GM12878 (cell line): ENCODE data around the gene RTEL1. TPM values are rescaled to one million over a fixed set of nuclear protein-coding genes. Genes with fewer than 3 reads are reported as not detected.
A peak's percentile ranks its signal among the peaks of the same experiment; 100 is the strongest.

ENCODE experiments used
- ATAC-seq: fragments of 200-7000 bp; cut with Tn5 transposase; 3 replicates; pipeline ENCODE4 v1.9.1; 2020; ENCODE audit warnings: mild to moderate bottlenecking, moderate library complexity
- BruUV-seq: library from RNA; stranded (reverse); fragments of 400-500 nt; replicated peaks from 2 replicates; lab custom pipeline; 2021; lab: Mats Ljungman, UMichigan
- CTCF ChIA-PET: fragments of 300-600 bp; sonication (Branson Sonifier 250); formaldehyde crosslinking; extraction: SDS; loops from one replicate; lab custom pipeline; 2021; ENCODE audit warnings: inconsistent platforms; lab: Yijun Ruan, JAX
- POLR2A ChIA-PET: fragments of 350-600 bp; formaldehyde crosslinking; extraction: SDS; loops from one replicate; lab custom pipeline; 2021; ENCODE audit warnings: inconsistent platforms; lab: Charles Lee
- RAD21 ChIA-PET: fragments of 300-600 bp; sonication (Branson Sonifier 250); formaldehyde crosslinking; loops from one replicate; lab custom pipeline; 2023; ENCODE audit warnings: antibody characterized with exemption; ENCODE audit not compliant: unreplicated experiment; lab: Charles Lee
- SMC1A ChIA-PET: fragments of 300-600 bp; sonication (Branson Sonifier 250); formaldehyde crosslinking; loops from one replicate; lab custom pipeline; 2023; ENCODE audit not compliant: unreplicated experiment, uncharacterized antibody; lab: Charles Lee
- DNase-seq: peaks from one replicate; pipeline ENCODE4 v3.0.0-alpha.2; 2011; ENCODE audit warnings: low read depth, low spot score
- FAIRE-seq: peaks from 3 replicates; lab custom pipeline; 2011; peaks lifted over from hg19 to GRCh38; lab: Jason Lieb, UNC
- H2AFZ ChIP-seq: 2 replicates; pipeline ENCODE4 v1.6.0; 2011; ENCODE audit warnings: low read depth, low read length, control low read depth; ENCODE audit not compliant: control insufficient read depth
- H3K27ac ChIP-seq: 2 replicates; pipeline ENCODE4 v1.5.1; 2011; ENCODE audit warnings: control low read depth; ENCODE audit not compliant: control insufficient read depth, insufficient read depth
- H3K27me3 ChIP-seq, 2 experiments: replicated peaks in 1 of 2; 2 replicates each; pipeline versions ENCODE4 v1.6.0 to v1.6.1; 2011; ENCODE audit warnings: low read length in 1 of 2; ENCODE audit not compliant: control insufficient read depth in 2 of 2, insufficient read depth in 2 of 2
- H3K36me3 ChIP-seq, 2 experiments: 2 replicates each; pipeline ENCODE4 v1.5.1; 2011; ENCODE audit warnings: low read length in 1 of 2; ENCODE audit not compliant: control insufficient read depth in 2 of 2, insufficient read depth in 2 of 2
- H3K4me1 ChIP-seq: 2 replicates; pipeline ENCODE4 v1.6.1; 2011; ENCODE audit warnings: mild to moderate bottlenecking, low read length, moderate library complexity, mixed read lengths; ENCODE audit not compliant: control insufficient read depth, insufficient read depth
- H3K4me2 ChIP-seq: 2 replicates; pipeline ENCODE4 v1.6.0; 2011; ENCODE audit warnings: control low read depth; ENCODE audit not compliant: control insufficient read depth, insufficient read depth
- H3K4me3 ChIP-seq: fragments of 200-600 bp; sonication (generic); 2 replicates; pipeline ENCODE4 v1.5.1; 2016
- H3K79me2 ChIP-seq: 2 replicates; pipeline ENCODE4 v1.6.0; 2011; ENCODE audit warnings: low read length; ENCODE audit not compliant: control insufficient read depth, insufficient read depth
- H3K9ac ChIP-seq: 2 replicates; pipeline ENCODE4 v1.8.0; 2011; ENCODE audit warnings: low read length, control low read depth, mixed read lengths; ENCODE audit not compliant: control insufficient read depth, insufficient read depth
- H3K9me3 ChIP-seq: replicated peaks from 3 replicates; pipeline ENCODE4 v1.5.1; 2011; ENCODE audit warnings: mild to moderate bottlenecking, low read length; ENCODE audit not compliant: control insufficient read depth, insufficient read depth
- H4K20me1 ChIP-seq: 2 replicates; pipeline ENCODE4 v1.6.0; 2011; ENCODE audit not compliant: control insufficient read depth, insufficient read depth
- BCLAF1 ChIP-seq: fragments of 450-650 bp; IDR thresholded peaks from 2 replicates; pipeline ENCODE4 v1.6.1; 2017; ENCODE audit warnings: antibody characterized with exemption, mild to moderate bottlenecking, moderate library complexity
- EGR1 ChIP-seq, 2 experiments: IDR thresholded peaks; 1 replicate in 1 of 2; 2 replicates in 1 of 2; pipeline ENCODE4 v1.6.1; 2011 to 2012; ENCODE audit warnings: low read depth in 2 of 2, low read length in 2 of 2, borderline replicate concordance in 1 of 2, mild to moderate bottlenecking in 1 of 2, moderate library complexity in 1 of 2
- FOXM1 ChIP-seq: IDR thresholded peaks from 2 replicates; pipeline ENCODE4 v1.6.1; 2012; ENCODE audit warnings: low read depth, mild to moderate bottlenecking, inconsistent platforms, low read length, moderate library complexity
- HDAC2 ChIP-seq: fragments of 200-600 bp; sonication (generic); IDR thresholded peaks from 2 replicates; pipeline ENCODE4 v1.6.1; 2017
- MTA3 ChIP-seq: IDR thresholded peaks from 2 replicates; pipeline ENCODE4 v1.6.1; 2012; ENCODE audit warnings: low read length, inconsistent platforms, borderline replicate concordance
- POLR2A ChIP-seq: IDR thresholded peaks from 2 replicates; pipeline ENCODE4 v1.6.1; 2011; ENCODE audit warnings: low read depth, mild to moderate bottlenecking, low read length
- WGBS: methylation state at CpG from one replicate; pipeline ENCODE4 v1.1.6; 2016; ENCODE audit warnings: low lambda C conversion rate; ENCODE audit not compliant: insufficient replicate concordance, insufficient coverage; ENCODE audit errors: missing lambda C conversion rate; 5-methylcytosine and 5-hydroxymethylcytosine counted together
- in situ Hi-C: fragments of 300-500 bp; cut with MboI; formaldehyde crosslinking; loops from 9 replicates; pipeline ENCODE4 v1.14.3; 2018; ENCODE audit warnings: mixed read lengths
- intact Hi-C: fragments of 100-400 bp; cut with micrococcal nuclease; formaldehyde crosslinking; loops from one replicate; pipeline ENCODE4 v1.14.2; 2022; ENCODE audit not compliant: unreplicated experiment
- polyA plus RNA-seq, 11 experiments: library from polyadenylated mRNA; depleted of rRNA in 4 of 11; unstranded in 6 of 11; stranded (reverse) in 5 of 11; fragments of >200 nt; fragmentation: Nextera tagmentation in 4 of 11; fragmentation: Illumina TruSeq in 1 of 11; extraction: Ambion mirVana in 4 of 11; extraction: Trizol in 1 of 11; gene quantifications; 1 replicate in 1 of 11; 2 replicates in 10 of 11; pipeline versions ENCODE4 v1.2.1 to v1.2.3, GENCODE V29; 2011 to 2016; ENCODE audit warnings: inconsistent platforms in 2 of 11, missing spikeins in 2 of 11, low read depth in 1 of 11
- total RNA-seq, 4 experiments: library from RNA; depleted of rRNA in 3 of 4; stranded (reverse); fragments of >200 nt in 3 of 4; fragmentation: Illumina TruSeq in 1 of 4; extraction: Trizol in 1 of 4; gene quantifications; 2 replicates each; pipeline versions ENCODE4 v1.2.1 to v1.2.3, GENCODE V29; 2013 to 2021

RTEL1 gene
- total and polyA plus RNA-seq, 10 of the 15 experiments (the other 5 are each of a cell fraction or from before 2014, with no cell fraction given), result 0.40 to 37.2 (median 15.6) TPM; not detected in 1

GRCh38 chr20:63688228-63689045, 30.3 kb downstream of the RTEL1 start:
- Histone ChIP-seq H3K9me3 (no peaks in the 10 kb centered on the region), H3K27me3 (no peaks in the 10 kb centered on the region), H3K9ac (no peak overlapping the region), H3K27ac (no peak overlapping the region), H4K20me1 (no peaks in the 10 kb centered on the region), H3K79me2 (no peaks in the 10 kb centered on the region), H3K4me2 (no peak overlapping the region), H3K4me1 (no peaks in the 10 kb centered on the region), H3K4me3 (no peak overlapping the region), H3K36me3 (no peaks in the 10 kb centered on the region), H2AFZ (no peak overlapping the region)
- in situ Hi-C loops (no loop called here), intact Hi-C loops (no loop called here)
- 87% methylated on average over 29 of the region's 31 CpGs for WGBS
- CTCF ChIA-PET, result no interaction called here
- ATAC-seq (no peak), FAIRE-seq (no peak), DNase-seq (no peak)
- no TSS peak for BruUV-seq
- SMC1A ChIA-PET, result interaction anchor here (1.5 kb wide), 1 partner anchor 151 kb away, joined by 3 read pairs; no protein-coding TSS in a partner anchor
- POLR2A ChIA-PET, result no interaction called here
- TF ChIP-seq EGR1 (IDR thresholded peaks at IDR 0.05; ENCODE audit: borderline replicate concordance in 1 of 2, low read depth in 2 of 2, low read length in 2 of 2), result no peak
- no peak for TF ChIP-seq BCLAF1
- no peak for TF ChIP-seq FOXM1
- no peak for TF ChIP-seq HDAC2
- TF ChIP-seq POLR2A, result peak; percentile 50
- no peak for TF ChIP-seq MTA3
- RAD21 ChIA-PET, result no interaction called here
